H1 (cell line): ENCODE results near the gene ITSN1. TPM values are rescaled to one million over a fixed set of nuclear protein-coding genes. Genes with fewer than 3 reads are reported as not detected.

ENCODE experiments used
- CHD1 ChIP-seq: IDR thresholded peaks from 2 replicates; pipeline ENCODE4 v1.6.1; 2012; ENCODE audit warnings: low read depth, low read length, improper control_type of control experiment
- FOSL1 ChIP-seq: IDR thresholded peaks from 2 replicates; pipeline ENCODE4 v1.6.1; 2011; ENCODE audit warnings: mild to moderate bottlenecking, low read depth, low read length, moderate library complexity; ENCODE audit not compliant: insufficient read depth
- POLR2A ChIP-seq, 2 experiments: IDR thresholded peaks; 1 replicate in 1 of 2; 2 replicates in 1 of 2; pipeline ENCODE4 v1.6.1; 2011; ENCODE audit warnings: low read depth in 2 of 2, low read length in 2 of 2, mild to moderate bottlenecking in 2 of 2; ENCODE audit errors: control extremely low read depth in 1 of 2
- RFX5 ChIP-seq: IDR thresholded peaks from 2 replicates; pipeline ENCODE4 v1.6.1; 2011; ENCODE audit warnings: low read depth, low read length, improper control_type of control experiment, borderline replicate concordance
- SIN3A ChIP-seq, 2 experiments: IDR thresholded peaks in 1 of 2; conservative IDR thresholded peaks in 1 of 2; 2 replicates each; pipeline ENCODE4 v1.6.1; 2011 to 2012; ENCODE audit warnings: low read length in 2 of 2, improper control_type of control experiment in 1 of 2, low read depth in 1 of 2, mild to moderate bottlenecking in 1 of 2
- polyA plus RNA-seq, 7 experiments: library from polyadenylated mRNA; depleted of rRNA in 3 of 7; stranded (reverse) in 5 of 7; unstranded in 2 of 7; fragments of >200 nt in 5 of 7; fragments of 200-250 nt in 2 of 7; gene quantifications; 1 replicate in 5 of 7; 2 replicates in 1 of 7; 4 replicates in 1 of 7; pipeline versions ENCODE4 v1.2.1 to v1.2.3, GENCODE V29; 2011 to 2013; ENCODE audit warnings: missing spikeins in 2 of 7, mixed read lengths in 2 of 7
- total RNA-seq: library from RNA; stranded (reverse); fragmentation: NEBNext Ultra II Directional; extraction: Animal tissue kit (Norgen Biotek cat#: 25700); gene quantifications from 2 replicates; pipeline ENCODE4 v1.2.1, GENCODE V29; 2021
- TF ChIP-seq, protein P1 (sequence below): fragments of 300-600 bp; sonication (generic); IDR thresholded peaks from 2 replicates; pipeline ENCODE4 v1.7.1; 2012; ENCODE audit warnings: low read length, moderate library complexity, mild to moderate bottlenecking, inconsistent platforms; ENCODE audit not compliant: insufficient replicate concordance
- TF ChIP-seq, protein P2 (sequence below), 3 experiments: IDR thresholded peaks; 1 replicate in 2 of 3; 2 replicates in 1 of 3; pipeline versions ENCODE4 v1.5.1 to v1.6.1; 2011; ENCODE audit warnings: low read length in 3 of 3, mild to moderate bottlenecking in 3 of 3, inconsistent platforms in 2 of 3, low read depth in 1 of 3, moderate library complexity in 1 of 3; ENCODE audit not compliant: insufficient read depth in 1 of 3; ENCODE audit errors: control extremely low read depth in 1 of 3
- TF ChIP-seq, protein P3 (sequence below): IDR thresholded peaks from 2 replicates; pipeline ENCODE4 v1.6.1; 2012; ENCODE audit warnings: inconsistent platforms

The ITSN1 gene
- total and polyA plus RNA-seq, 2 of the 8 experiments (the other 6 are each of a cell fraction or from before 2014, with no cell fraction given): 60.8 to 78.1 TPM

DNA sequence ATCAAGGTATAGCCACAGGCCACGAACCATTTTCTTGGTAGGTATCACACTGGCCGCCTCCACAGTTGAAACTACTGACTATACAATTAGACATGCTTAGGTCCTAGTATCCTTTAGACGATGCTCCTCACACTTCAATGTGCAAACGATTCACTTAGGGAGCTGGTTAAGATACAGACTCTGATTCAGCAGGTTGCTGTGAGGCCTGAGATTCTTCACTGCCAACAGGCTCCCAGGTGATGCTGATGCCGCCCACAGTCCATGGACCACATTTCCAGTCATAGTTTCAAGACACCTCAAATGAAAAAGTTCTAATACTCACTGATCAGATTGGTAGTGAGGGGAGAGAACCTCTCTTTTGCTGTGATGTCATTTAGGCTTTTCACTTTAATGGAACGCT lies 266.5 kb downstream of the ITSN1 start (continued):
- TF ChIP-seq, protein P1, sequence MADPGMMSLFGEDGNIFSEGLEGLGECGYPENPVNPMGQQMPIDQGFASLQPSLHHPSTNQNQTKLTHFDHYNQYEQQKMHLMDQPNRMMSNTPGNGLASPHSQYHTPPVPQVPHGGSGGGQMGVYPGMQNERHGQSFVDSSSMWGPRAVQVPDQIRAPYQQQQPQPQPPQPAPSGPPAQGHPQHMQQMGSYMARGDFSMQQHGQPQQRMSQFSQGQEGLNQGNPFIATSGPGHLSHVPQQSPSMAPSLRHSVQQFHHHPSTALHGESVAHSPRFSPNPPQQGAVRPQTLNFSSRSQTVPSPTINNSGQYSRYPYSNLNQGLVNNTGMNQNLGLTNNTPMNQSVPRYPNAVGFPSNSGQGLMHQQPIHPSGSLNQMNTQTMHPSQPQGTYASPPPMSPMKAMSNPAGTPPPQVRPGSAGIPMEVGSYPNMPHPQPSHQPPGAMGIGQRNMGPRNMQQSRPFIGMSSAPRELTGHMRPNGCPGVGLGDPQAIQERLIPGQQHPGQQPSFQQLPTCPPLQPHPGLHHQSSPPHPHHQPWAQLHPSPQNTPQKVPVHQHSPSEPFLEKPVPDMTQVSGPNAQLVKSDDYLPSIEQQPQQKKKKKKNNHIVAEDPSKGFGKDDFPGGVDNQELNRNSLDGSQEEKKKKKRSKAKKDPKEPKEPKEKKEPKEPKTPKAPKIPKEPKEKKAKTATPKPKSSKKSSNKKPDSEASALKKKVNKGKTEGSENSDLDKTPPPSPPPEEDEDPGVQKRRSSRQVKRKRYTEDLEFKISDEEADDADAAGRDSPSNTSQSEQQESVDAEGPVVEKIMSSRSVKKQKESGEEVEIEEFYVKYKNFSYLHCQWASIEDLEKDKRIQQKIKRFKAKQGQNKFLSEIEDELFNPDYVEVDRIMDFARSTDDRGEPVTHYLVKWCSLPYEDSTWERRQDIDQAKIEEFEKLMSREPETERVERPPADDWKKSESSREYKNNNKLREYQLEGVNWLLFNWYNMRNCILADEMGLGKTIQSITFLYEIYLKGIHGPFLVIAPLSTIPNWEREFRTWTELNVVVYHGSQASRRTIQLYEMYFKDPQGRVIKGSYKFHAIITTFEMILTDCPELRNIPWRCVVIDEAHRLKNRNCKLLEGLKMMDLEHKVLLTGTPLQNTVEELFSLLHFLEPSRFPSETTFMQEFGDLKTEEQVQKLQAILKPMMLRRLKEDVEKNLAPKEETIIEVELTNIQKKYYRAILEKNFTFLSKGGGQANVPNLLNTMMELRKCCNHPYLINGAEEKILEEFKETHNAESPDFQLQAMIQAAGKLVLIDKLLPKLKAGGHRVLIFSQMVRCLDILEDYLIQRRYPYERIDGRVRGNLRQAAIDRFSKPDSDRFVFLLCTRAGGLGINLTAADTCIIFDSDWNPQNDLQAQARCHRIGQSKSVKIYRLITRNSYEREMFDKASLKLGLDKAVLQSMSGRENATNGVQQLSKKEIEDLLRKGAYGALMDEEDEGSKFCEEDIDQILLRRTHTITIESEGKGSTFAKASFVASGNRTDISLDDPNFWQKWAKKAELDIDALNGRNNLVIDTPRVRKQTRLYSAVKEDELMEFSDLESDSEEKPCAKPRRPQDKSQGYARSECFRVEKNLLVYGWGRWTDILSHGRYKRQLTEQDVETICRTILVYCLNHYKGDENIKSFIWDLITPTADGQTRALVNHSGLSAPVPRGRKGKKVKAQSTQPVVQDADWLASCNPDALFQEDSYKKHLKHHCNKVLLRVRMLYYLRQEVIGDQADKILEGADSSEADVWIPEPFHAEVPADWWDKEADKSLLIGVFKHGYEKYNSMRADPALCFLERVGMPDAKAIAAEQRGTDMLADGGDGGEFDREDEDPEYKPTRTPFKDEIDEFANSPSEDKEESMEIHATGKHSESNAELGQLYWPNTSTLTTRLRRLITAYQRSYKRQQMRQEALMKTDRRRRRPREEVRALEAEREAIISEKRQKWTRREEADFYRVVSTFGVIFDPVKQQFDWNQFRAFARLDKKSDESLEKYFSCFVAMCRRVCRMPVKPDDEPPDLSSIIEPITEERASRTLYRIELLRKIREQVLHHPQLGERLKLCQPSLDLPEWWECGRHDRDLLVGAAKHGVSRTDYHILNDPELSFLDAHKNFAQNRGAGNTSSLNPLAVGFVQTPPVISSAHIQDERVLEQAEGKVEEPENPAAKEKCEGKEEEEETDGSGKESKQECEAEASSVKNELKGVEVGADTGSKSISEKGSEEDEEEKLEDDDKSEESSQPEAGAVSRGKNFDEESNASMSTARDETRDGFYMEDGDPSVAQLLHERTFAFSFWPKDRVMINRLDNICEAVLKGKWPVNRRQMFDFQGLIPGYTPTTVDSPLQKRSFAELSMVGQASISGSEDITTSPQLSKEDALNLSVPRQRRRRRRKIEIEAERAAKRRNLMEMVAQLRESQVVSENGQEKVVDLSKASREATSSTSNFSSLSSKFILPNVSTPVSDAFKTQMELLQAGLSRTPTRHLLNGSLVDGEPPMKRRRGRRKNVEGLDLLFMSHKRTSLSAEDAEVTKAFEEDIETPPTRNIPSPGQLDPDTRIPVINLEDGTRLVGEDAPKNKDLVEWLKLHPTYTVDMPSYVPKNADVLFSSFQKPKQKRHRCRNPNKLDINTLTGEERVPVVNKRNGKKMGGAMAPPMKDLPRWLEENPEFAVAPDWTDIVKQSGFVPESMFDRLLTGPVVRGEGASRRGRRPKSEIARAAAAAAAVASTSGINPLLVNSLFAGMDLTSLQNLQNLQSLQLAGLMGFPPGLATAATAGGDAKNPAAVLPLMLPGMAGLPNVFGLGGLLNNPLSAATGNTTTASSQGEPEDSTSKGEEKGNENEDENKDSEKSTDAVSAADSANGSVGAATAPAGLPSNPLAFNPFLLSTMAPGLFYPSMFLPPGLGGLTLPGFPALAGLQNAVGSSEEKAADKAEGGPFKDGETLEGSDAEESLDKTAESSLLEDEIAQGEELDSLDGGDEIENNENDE: no peak
- TF ChIP-seq FOSL1: no peak
- no peak for TF ChIP-seq CHD1
- TF ChIP-seq, protein P2, sequence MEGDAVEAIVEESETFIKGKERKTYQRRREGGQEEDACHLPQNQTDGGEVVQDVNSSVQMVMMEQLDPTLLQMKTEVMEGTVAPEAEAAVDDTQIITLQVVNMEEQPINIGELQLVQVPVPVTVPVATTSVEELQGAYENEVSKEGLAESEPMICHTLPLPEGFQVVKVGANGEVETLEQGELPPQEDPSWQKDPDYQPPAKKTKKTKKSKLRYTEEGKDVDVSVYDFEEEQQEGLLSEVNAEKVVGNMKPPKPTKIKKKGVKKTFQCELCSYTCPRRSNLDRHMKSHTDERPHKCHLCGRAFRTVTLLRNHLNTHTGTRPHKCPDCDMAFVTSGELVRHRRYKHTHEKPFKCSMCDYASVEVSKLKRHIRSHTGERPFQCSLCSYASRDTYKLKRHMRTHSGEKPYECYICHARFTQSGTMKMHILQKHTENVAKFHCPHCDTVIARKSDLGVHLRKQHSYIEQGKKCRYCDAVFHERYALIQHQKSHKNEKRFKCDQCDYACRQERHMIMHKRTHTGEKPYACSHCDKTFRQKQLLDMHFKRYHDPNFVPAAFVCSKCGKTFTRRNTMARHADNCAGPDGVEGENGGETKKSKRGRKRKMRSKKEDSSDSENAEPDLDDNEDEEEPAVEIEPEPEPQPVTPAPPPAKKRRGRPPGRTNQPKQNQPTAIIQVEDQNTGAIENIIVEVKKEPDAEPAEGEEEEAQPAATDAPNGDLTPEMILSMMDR (IDR thresholded peaks at IDR 0.05; ENCODE audit: control extremely low read depth in 1 of 3, insufficient read depth in 1 of 3, low read depth in 1 of 3, low read length in 3 of 3): no peak
- TF ChIP-seq RFX5: no peak
- TF ChIP-seq SIN3A (conservative IDR thresholded peaks at IDR 0.05 in 1 of 2, IDR thresholded peaks at IDR 0.05 in 1 of 2; ENCODE audit: low read depth in 1 of 2, low read length in 2 of 2): no peak
- no peak for TF ChIP-seq POLR2A (IDR thresholded peaks at IDR 0.05; ENCODE audit: control extremely low read depth in 1 of 2, low read depth in 2 of 2, low read length in 2 of 2)
- TF ChIP-seq, protein P3, sequence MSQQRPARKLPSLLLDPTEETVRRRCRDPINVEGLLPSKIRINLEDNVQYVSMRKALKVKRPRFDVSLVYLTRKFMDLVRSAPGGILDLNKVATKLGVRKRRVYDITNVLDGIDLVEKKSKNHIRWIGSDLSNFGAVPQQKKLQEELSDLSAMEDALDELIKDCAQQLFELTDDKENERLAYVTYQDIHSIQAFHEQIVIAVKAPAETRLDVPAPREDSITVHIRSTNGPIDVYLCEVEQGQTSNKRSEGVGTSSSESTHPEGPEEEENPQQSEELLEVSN: no peak
